HG03175 (cell line): ENCODE data around the gene RNU1-3.
"Not testable (repeated sequence)": the region's sequence is repeated elsewhere in the genome, so short reads cannot be mapped to it uniquely, and the experiment has no call there.

Experiments used
- ATAC-seq: cut with Tn5 transposase; IDR thresholded peaks from one replicate; pipeline ENCODE4 v1.9.1; 2021; ENCODE audit warnings: mild to moderate bottlenecking, moderate library complexity; ENCODE audit not compliant: unreplicated experiment

RNU1-3 gene

DNA sequence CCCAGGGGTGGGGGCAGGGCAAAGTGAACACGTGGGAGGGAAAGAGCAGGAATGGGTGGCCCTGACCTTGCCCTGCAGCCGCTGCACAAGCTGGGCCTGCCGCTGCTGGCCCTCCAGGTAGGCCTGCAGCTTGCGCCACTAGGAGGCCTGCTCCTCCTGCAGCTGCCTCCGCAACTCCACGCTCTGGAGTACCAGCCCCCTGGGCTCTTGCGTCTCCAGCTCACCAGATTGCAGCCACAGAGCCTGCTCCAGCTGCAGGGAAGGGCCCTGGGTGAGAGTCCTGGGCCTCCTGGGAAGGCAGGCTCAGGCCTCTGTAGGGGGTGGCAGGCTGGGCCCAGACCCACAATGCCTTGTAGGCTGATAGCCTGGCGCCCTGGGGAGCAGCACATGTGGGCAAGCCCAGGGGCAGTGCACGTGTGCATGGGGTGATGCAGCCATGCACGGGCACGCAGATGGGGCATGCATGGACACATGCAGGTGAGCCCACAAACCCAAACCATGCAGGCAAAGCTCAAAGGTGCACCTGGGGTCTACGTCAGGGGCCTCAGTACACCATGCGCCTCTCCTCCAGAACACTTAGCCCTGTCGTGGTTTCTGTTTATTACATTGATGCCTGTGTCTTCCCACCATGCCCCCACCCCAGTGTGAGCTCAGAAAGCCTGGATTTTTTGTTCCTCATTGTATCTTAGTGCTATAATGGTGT, 9.6 kb downstream of the RNU1-3 start:
- not testable (repeated sequence) for ATAC-seq

DNA sequence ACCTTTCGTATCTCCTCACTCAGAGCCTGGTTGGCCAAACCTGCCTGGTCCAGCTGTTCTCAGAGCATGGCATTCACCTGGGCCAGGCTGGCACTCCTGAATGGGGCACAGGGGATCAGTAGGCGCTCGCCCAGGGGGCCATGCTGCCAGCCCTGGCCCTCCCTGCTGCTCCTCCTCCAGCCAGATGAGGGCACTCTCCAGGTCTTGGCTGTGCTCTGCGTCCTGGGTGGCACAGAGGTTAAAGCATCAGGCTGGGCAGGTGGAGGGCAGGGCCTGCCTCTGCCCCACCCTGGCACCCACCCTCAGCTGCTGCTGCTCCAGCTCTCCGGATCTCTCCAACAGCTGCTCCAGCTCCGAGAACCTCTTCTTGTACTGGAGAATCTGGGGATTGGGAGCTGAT, 10.2 kb downstream of the RNU1-3 start:
- not testable (repeated sequence) for ATAC-seq

- ATAC-seq, result not testable (repeated sequence)
These were observed 15.2 kb downstream of the RNU1-3 start for GRCh38 chr1:16651560-16651959.

DNA sequence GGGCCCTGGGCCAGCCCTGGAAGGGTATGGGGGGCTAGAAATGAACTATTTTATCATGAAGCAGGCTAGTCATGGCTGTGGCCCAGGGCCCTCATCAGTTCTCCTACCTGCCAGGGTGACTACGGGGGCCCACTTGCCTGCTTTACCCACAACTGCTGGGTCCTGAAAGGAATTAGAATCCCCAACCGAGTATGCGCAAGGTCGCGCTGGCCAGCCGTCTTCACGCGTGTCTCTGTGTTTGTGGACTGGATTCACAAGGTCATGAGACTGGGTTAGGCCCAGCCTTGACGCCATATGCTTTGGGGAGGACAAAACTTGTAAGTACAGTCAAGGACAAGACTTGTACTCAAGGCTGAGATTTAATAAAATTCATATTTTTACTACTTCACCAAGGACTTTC, 16.8 kb downstream of the RNU1-3 start:
- not testable (repeated sequence) for ATAC-seq

DNA sequence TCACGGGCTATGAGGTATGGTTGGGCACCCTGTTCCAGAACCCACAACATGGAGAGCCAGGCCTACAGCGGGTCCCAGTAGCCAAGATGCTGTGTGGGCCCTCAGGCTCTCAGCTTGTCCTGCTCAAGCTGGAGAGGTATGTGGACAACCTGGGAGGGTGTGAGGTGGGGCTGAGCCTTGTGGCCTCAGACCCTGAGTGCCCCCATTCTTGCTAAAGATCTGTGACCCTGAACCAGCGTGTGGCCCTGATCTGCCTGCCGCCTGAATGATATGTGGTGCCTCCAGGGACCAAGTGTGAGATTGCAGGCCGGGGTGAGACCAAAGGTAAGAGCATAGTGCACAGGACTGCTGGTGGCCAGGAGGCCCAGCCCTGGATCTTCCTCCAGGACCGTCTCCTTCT, 17.4 kb downstream of the RNU1-3 start:
- not testable (repeated sequence) for ATAC-seq

GRCh38 chr1:16648756-16649155, 18.0 kb downstream of the RNU1-3 start:
- not testable (repeated sequence) for ATAC-seq

DNA sequence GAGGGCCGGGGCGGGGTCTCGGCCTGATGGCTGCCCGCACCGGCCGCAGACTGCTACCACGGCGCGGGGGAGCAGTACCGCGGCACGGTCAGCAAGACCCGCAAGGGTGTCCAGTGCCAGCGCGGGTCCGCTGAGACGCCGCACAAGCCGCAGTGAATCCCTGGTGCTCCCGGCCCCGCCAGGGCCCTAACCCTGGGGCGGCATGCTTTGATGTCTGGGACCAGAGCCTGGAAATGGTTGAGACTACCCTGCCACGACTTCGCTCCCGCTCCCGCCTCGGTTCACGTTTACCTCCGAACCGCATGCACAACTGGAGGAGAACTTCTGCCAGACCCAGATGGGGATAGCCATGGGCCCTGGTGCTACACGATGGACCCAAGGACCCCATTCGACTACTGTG, 18.5 kb downstream of the RNU1-3 start:
- ATAC-seq, result not testable (repeated sequence)

- ATAC-seq, result not testable (repeated sequence)
These were observed 19.3 kb downstream of the RNU1-3 start for GRCh38 chr1:16647179-16648176.

DNA sequence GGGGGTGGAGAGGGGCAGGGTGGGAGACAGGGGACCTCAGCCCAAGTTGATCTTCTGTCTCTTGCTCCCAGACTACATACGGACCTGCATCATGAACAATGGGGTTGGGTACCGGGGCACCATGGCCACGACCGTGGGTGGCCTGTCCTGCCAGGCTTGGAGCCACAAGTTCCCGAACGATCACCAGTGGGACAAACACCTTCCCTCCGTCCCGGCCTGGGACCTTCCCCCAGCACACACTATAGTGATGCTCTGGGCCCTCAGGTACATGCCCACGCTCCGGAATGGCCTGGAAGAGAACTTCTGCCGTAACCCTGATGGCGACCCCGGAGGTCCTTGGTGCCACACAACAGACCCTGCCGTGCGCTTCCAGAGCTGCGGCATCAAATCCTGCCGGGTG, 20.0 kb downstream of the RNU1-3 start:
- ATAC-seq, result not testable (repeated sequence)

GRCh38 chr1:16646061-16646664, 20.6 kb downstream of the RNU1-3 start:
- ATAC-seq, result not testable (repeated sequence)

DNA sequence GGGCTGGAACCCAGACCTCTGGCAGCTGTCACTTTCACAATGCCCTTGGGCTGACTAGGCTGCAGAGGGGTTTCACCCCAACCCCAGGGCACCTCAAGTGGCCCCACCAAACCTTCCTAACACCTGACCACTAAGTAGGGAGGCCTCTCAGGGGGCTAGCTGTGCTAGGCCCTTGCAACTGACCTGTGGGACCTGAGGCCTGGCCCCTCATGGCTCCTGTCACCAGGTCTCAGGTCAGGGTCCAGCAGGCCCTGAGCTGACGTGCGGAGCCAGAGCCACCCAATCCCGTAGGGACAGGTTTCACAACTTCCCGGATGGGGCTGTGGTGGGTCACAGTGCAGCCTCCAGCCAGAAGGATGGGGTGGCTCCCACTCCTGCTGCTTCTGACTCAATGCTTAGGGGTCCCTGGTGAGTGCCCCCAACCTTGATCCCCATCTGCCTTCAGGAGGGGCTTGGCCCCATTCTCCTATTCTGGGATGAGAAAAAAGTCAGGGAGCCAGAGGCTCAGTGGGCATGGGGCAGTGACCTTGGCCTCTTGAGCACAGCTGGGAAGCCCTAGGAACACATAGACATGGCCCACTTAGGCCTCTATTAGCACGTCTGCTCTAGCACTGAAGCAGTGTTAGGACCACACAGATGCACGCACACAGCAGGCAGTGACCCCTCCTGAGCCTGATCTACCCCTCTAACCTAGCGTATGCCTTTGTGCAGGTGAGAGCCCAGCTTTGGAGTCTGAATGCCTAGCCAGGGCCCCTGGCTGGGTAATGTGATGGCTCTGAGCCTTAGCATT, 21.3 kb downstream of the RNU1-3 start:
- peak; percentile 2 for ATAC-seq

GRCh38 chr1:16644482-16645270, 22.1 kb downstream of the RNU1-3 start:
- peak; percentile 77 for ATAC-seq

DNA sequence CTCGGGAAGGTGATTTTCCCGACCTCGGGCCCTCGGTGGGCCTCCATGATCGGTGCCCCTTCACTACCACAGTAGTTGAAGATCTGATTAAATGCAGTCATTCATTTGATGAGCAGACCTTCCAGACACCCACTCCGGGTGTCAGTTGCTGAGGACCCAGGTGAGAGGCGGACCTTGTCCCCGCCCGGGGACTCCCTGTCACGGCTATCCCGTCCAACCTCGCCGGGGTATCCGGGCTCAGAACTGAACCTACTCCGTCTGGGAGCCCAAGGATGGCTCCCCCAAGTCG, 22.6 kb downstream of the RNU1-3 start:
- no peak for ATAC-seq

DNA sequence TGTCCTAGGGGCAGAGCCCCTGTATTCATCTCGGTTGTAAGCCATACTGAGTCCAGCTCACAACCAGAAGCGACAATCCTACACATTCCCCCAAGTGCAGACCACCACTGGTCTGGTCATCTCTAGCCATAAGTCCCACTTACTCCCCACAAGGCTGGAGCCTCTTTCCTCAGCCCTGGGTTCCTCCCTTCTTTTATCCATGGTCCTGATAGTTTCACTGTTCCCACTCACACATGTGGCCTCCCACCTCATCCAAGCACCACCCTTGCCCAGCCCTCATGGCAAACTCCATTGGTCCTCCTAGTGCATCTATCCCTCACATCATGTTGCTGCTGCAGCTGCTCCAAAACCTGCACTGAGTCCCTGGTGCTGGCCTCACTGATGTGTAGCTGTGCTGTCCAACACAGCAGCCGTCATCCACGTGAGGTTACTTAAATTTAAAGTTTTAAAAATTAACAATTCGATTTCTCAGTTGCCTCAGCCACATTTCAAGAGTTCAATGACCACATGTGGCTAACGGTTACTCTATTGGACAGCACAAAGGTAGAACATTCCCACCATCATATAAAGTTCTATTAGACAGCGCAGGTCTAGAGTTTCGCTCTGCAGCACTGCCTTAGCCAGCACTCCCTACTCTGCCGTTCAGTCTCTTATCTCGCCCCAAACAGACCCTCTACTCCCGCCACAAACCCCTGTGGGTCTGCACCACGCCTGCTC, 23.1 kb downstream of the RNU1-3 start:
- ATAC-seq, result peak; percentile 7

- not testable (repeated sequence) for ATAC-seq
These were observed 23.7 kb downstream of the RNU1-3 start for GRCh38 chr1:16643001-16643411.

DNA sequence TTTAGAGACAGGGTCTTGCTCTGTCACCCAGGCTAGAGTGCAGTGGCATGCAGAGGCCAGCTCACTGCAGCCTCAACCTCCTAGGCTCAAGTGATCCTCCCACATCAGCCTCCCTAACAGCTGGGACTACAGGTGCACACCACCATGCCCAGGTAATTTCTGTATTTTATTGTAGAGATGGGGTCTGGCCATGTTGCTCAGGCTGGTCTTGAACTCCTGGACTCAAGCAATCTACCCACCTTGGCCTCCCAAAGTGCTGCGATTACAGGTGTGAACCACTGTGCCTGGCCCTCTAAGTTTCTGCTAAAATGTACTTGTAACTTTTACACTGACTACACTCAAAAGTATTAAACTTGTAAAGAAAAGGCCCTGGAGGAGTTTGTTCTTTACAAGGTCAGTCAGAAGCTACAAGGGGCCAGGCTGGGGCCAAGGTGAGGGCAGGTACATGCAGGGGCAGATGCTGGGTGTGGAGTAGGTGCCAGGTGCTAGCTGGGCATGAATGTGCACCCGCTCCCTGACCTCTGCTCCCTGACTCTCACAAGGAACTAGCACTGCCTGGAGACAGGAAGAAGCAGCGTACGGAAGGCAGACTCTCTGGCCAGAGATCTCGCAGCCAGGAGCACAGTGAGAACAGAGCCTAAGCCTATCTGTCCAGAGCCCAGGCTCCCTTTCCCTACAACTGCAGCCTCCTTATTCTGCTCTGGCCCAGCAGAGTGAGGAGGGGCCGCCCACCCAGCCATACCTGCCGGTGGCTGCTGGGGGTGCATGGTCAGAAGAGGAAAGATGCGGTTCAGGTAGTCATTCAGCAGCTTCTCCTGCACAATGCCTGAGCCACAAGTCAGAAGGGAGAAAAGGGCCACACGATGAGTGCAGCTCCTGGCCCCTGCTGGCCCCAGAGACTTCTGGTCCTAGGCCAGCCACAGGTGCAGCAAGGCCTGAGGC, 24.5 kb downstream of the RNU1-3 start:
- ATAC-seq, result not testable (repeated sequence)

- ATAC-seq, result not testable (repeated sequence)
These were observed 25.4 kb downstream of the RNU1-3 start for GRCh38 chr1:16641159-16641975.
